GM12878 (cell line): ENCODE data around the gene TSPAN2. TPM values are rescaled to one million over a fixed set of nuclear protein-coding genes. Genes with fewer than 3 reads are reported as not detected.

Source experiments
- ATF3 ChIP-seq: IDR thresholded peaks from 2 replicates; pipeline ENCODE4 v1.6.1; 2011; ENCODE audit warnings: low read depth, mild to moderate bottlenecking, low read length, moderate library complexity, borderline replicate concordance; ENCODE audit errors: extremely low read depth
- ATF7 ChIP-seq: fragments of 450-650 bp; IDR thresholded peaks from 2 replicates; pipeline ENCODE4 v1.6.1; 2016; ENCODE audit warnings: low read depth, mild to moderate bottlenecking
- BACH1 ChIP-seq: fragments of 450-650 bp; IDR thresholded peaks from 2 replicates; pipeline ENCODE4 v1.6.1; 2017; ENCODE audit warnings: mild to moderate bottlenecking, borderline replicate concordance
- BCL11A ChIP-seq: IDR thresholded peaks from 2 replicates; pipeline ENCODE4 v1.6.1; 2011; ENCODE audit warnings: low read depth, low read length
- BHLHE40 ChIP-seq, 2 experiments: fragments of 450-650 bp in 1 of 2; IDR thresholded peaks; 2 replicates each; pipeline ENCODE4 v1.6.1; 2011 to 2017; ENCODE audit warnings: low read depth in 2 of 2, borderline replicate concordance in 1 of 2, improper control_type of control experiment in 1 of 2, low read length in 1 of 2, mild to moderate bottlenecking in 1 of 2
- CBX3 ChIP-seq: fragments of 200-600 bp; sonication (generic); IDR thresholded peaks from 2 replicates; pipeline ENCODE4 v1.6.1; 2016; ENCODE audit warnings: low read depth, borderline replicate concordance
- CEBPB ChIP-seq, 2 experiments: fragments of 150-350 bp in 1 of 2; IDR thresholded peaks; 2 replicates each; pipeline ENCODE4 v1.6.1; 2012 to 2014; ENCODE audit warnings: low read depth in 2 of 2, low read length in 2 of 2, borderline replicate concordance in 1 of 2, inconsistent platforms in 1 of 2
- E2F4 ChIP-seq: IDR thresholded peaks from 2 replicates; pipeline ENCODE4 v1.6.1; 2012; ENCODE audit warnings: low read depth, low read length, improper control_type of control experiment
- E4F1 ChIP-seq: fragments of 450-650 bp; IDR thresholded peaks from 2 replicates; pipeline ENCODE4 v1.6.1; 2018; ENCODE audit warnings: borderline replicate concordance, mild to moderate bottlenecking; ENCODE audit not compliant: partially characterized antibody
- HDAC6 ChIP-seq: fragments of 200-600 bp; sonication (generic); IDR thresholded peaks from one replicate; pipeline ENCODE4 v1.8.0; 2017; ENCODE audit warnings: antibody characterized with exemption; ENCODE audit not compliant: unreplicated experiment
- IRF3 ChIP-seq: fragments of 450-650 bp; IDR thresholded peaks from 2 replicates; pipeline ENCODE4 v1.6.1; 2014; ENCODE audit warnings: mild to moderate bottlenecking
- NBN ChIP-seq: fragments of 450-650 bp; IDR thresholded peaks from 2 replicates; pipeline ENCODE4 v1.6.1; 2016
- NR2F1 ChIP-seq: fragments of 450-650 bp; conservative IDR thresholded peaks from 2 replicates; pipeline ENCODE4 v1.6.1; 2017; ENCODE audit warnings: mild to moderate bottlenecking
- SPI1 ChIP-seq: IDR thresholded peaks from 2 replicates; pipeline ENCODE4 v1.6.1; 2011; ENCODE audit warnings: low read depth, mild to moderate bottlenecking, low read length, moderate library complexity, borderline replicate concordance; ENCODE audit not compliant: insufficient read depth
- SREBF1 ChIP-seq: IDR thresholded peaks from 2 replicates; pipeline ENCODE4 v1.6.1; 2012; ENCODE audit warnings: mild to moderate bottlenecking, low read length
- TARDBP ChIP-seq: IDR thresholded peaks from 2 replicates; pipeline ENCODE4 v1.6.1; 2016; ENCODE audit warnings: borderline replicate concordance
- TCF12 ChIP-seq: IDR thresholded peaks from 2 replicates; pipeline ENCODE4 v1.6.1; 2011; ENCODE audit warnings: low read depth, mild to moderate bottlenecking, low read length
- TCF3 ChIP-seq: IDR thresholded peaks from 2 replicates; pipeline ENCODE4 v1.6.1; 2012; ENCODE audit warnings: low read depth, mild to moderate bottlenecking, low read length, borderline replicate concordance; ENCODE audit not compliant: insufficient read depth
- USF1 ChIP-seq: IDR thresholded peaks from 2 replicates; pipeline ENCODE4 v1.6.1; 2011; ENCODE audit warnings: borderline replicate concordance, low read depth, mild to moderate bottlenecking, moderate library complexity, mixed read lengths, low read length; ENCODE audit not compliant: insufficient read depth; ENCODE audit errors: extremely low read length
- ZNF207 ChIP-seq: fragments of 450-650 bp; IDR thresholded peaks from 2 replicates; pipeline ENCODE4 v1.6.1; 2014; ENCODE audit warnings: antibody characterized with exemption, mild to moderate bottlenecking, borderline replicate concordance
- ZNF217 ChIP-seq: fragments of 450-650 bp; IDR thresholded peaks from 2 replicates; pipeline ENCODE4 v1.6.1; 2017; ENCODE audit warnings: antibody characterized with exemption, mild to moderate bottlenecking
- polyA plus RNA-seq, 11 experiments: library from polyadenylated mRNA; depleted of rRNA in 4 of 11; unstranded in 6 of 11; stranded (reverse) in 5 of 11; fragments of >200 nt; fragmentation: Nextera tagmentation in 4 of 11; fragmentation: Illumina TruSeq in 1 of 11; extraction: Ambion mirVana in 4 of 11; extraction: Trizol in 1 of 11; gene quantifications; 1 replicate in 1 of 11; 2 replicates in 10 of 11; pipeline versions ENCODE4 v1.2.1 to v1.2.3, GENCODE V29; 2011 to 2016; ENCODE audit warnings: inconsistent platforms in 2 of 11, missing spikeins in 2 of 11, low read depth in 1 of 11
- total RNA-seq, 4 experiments: library from RNA; depleted of rRNA in 3 of 4; stranded (reverse); fragments of >200 nt in 3 of 4; fragmentation: Illumina TruSeq in 1 of 4; extraction: Trizol in 1 of 4; gene quantifications; 2 replicates each; pipeline versions ENCODE4 v1.2.1 to v1.2.3, GENCODE V29; 2013 to 2021

The TSPAN2 gene
- total and polyA plus RNA-seq, 10 of the 15 experiments (the other 5 are each of a cell fraction or from before 2014, with no cell fraction given): under 0.01 to 0.73 TPM; not detected in 8

- TF ChIP-seq IRF3 (no peak), ZNF207 (no peak), SPI1 (no peak), CEBPB (IDR thresholded peaks at IDR 0.05; ENCODE audit: borderline replicate concordance in 1 of 2, low read depth in 2 of 2, low read length in 2 of 2) (no peak), NBN (0 out of 2 replicates have a peak, but pooled peaks have one; percentile 57), NR2F1 (peak; percentile 93), CBX3 (no peak), E4F1 (peak; percentile 84), ATF7 (no peak; the same call in 1 of the 2 replicates), SREBF1 (no peak), BACH1 (no peak), ZNF217 (0 out of 2 replicates have a peak, but pooled peaks have one; percentile 27), TCF3 (no peak), TARDBP (no peak), HDAC6 (no peak), E2F4 (no peak), USF1 (no peak), ATF3 (no peak), BCL11A (peak; percentile 46; the same call in 1 of the 2 replicates), TCF12 (peak; percentile 92), BHLHE40 (IDR thresholded peaks at IDR 0.05; ENCODE audit: borderline replicate concordance in 1 of 2, low read depth in 2 of 2, low read length in 1 of 2) (no peak)
Observed at GRCh38 chr1:115098979-115099692, 9.8 kb upstream of the TSPAN2 start (continued).
